Endodermal cell (in vitro differentiated cells): ENCODE measurements around the gene RHEBL1. TPM values are rescaled to one million over a fixed set of nuclear protein-coding genes. Genes with fewer than 3 reads are reported as not detected.
"Not testable (repeated sequence)": the region's sequence is repeated elsewhere in the genome, so short reads cannot be mapped to it uniquely, and the experiment has no call there.

Experiments used
- DNase-seq: peaks from one replicate; pipeline ENCODE4 v3.0.0-alpha.2; 2017
- H3K27ac ChIP-seq: 2 replicates; pipeline ENCODE4 v1.5.1; 2013; ENCODE audit warnings: mild to moderate bottlenecking, low read depth, low read length, moderate library complexity
- H3K27me3 ChIP-seq: 2 replicates; pipeline ENCODE4 v1.6.1; 2013; ENCODE audit warnings: mild to moderate bottlenecking, low read length, moderate library complexity; ENCODE audit not compliant: insufficient read depth, control insufficient read depth, poor library complexity, severe bottlenecking
- H3K36me3 ChIP-seq: 2 replicates; pipeline ENCODE4 v1.7.0; 2013; ENCODE audit warnings: mild to moderate bottlenecking, low read length, moderate library complexity; ENCODE audit not compliant: control insufficient read depth, insufficient read depth
- H3K4me1 ChIP-seq: one replicate; pipeline ENCODE4 v1.7.0; 2013; ENCODE audit warnings: low read length; ENCODE audit not compliant: control insufficient read depth, insufficient read depth
- H3K4me3 ChIP-seq: 2 replicates; pipeline ENCODE4 v1.5.1; 2013; ENCODE audit warnings: mild to moderate bottlenecking, low read length, moderate library complexity
- H3K9ac ChIP-seq: 2 replicates; pipeline ENCODE4 v1.6.1; 2013; ENCODE audit warnings: mild to moderate bottlenecking, low read length, moderate library complexity; ENCODE audit not compliant: poor library complexity, severe bottlenecking; ENCODE audit errors: extremely low read depth
- H3K9me3 ChIP-seq: 2 replicates; pipeline ENCODE4 v1.6.1; 2013; ENCODE audit warnings: mild to moderate bottlenecking, low read length, moderate library complexity; ENCODE audit not compliant: control insufficient read depth
- H3K27ac Mint-ChIP-seq: 2 replicates; pipeline ENCODE4 v1.8.0; 2020; ENCODE audit warnings: mixed read lengths
- H3K27me3 Mint-ChIP-seq: 2 replicates; pipeline ENCODE4 v1.8.0; 2021; ENCODE audit warnings: mild to moderate bottlenecking, mixed read lengths; ENCODE audit not compliant: insufficient read depth
- H3K36me3 Mint-ChIP-seq: 2 replicates; pipeline ENCODE4 v1.8.0; 2020; ENCODE audit warnings: low read depth, mixed read lengths
- H3K4me1 Mint-ChIP-seq: 2 replicates; pipeline ENCODE4 v1.8.0; 2020; ENCODE audit warnings: mixed read lengths
- H3K4me3 Mint-ChIP-seq: 2 replicates; pipeline ENCODE4 v1.8.0; 2020; ENCODE audit warnings: mild to moderate bottlenecking, moderate library complexity, mixed read lengths
- H3K9me3 Mint-ChIP-seq: 2 replicates; pipeline ENCODE4 v1.8.0; 2020; ENCODE audit warnings: mild to moderate bottlenecking, mixed read lengths
- WGBS, 2 experiments: methylation state at CpG; one replicate each; pipeline versions ENCODE4 v1.1.5 to v1.1.7; 2013; ENCODE audit warnings: missing lambda C conversion rate in 2 of 2, mixed read lengths in 1 of 2; ENCODE audit not compliant: insufficient coverage in 1 of 2, insufficient read length in 1 of 2; 5-methylcytosine and 5-hydroxymethylcytosine counted together
- total RNA-seq, 2 donors: library from RNA; stranded (reverse); fragmentation: NEBNext Ultra II Directional in 1 of 2; extraction: Animal tissue kit (Norgen Biotek cat#: 25700) in 1 of 2; gene quantifications; 2 replicates in 1 of 2; 3 replicates in 1 of 2; pipeline ENCODE4 v1.2.1, GENCODE V29; 2021
- TF ChIP-seq, protein P1 (sequence below): fragments of 200-600 bp; sonication (generic); conservative IDR thresholded peaks from 2 replicates; pipeline ENCODE4 v1.5.0; 2021; ENCODE audit warnings: antibody characterized with exemption, mild to moderate bottlenecking

The RHEBL1 gene
- total RNA-seq, 2 donors from 2014 or later = 2.5 to 3.2 TPM

DNA sequence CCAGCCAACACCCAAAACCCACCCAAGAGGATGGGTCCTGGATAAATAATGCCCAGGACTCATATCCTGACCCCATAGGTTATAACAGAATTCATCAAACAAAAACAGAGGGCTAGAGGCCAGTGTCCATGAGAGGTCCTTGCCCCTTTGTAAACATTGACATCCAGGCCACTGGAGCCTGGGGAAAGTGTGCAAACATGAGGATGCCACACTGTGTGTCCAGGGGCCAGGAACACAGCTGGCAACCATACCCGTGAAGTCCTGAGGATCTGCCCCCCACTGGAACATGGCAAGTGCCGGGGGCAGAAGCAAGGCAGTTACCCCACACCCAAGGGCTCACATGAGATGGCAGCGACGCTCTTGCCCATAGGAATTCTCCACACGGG is 5.0 kb downstream of the RHEBL1 start:
- Mint-ChIP-seq H3K36me3 (no peaks in the 10 kb centered on the region), H3K4me1 (peaks cover 13% of the 10 kb centered on the region), H3K27ac (no peak overlapping the region), H3K27me3 (peaks cover 13% of the 10 kb centered on the region), H3K9me3 (no peaks in the 10 kb centered on the region), H3K4me3 (no peak overlapping the region)
- Histone ChIP-seq H3K4me1 (no peaks in the 10 kb centered on the region), H3K36me3 (no peaks in the 10 kb centered on the region), H3K9me3 (no peaks in the 10 kb centered on the region), H3K4me3 (no peak overlapping the region), H3K27me3 (peaks cover 12% of the 10 kb centered on the region), H3K27ac (no peak overlapping the region), H3K9ac (no peak overlapping the region)
- DNase-seq = no peak
- TF ChIP-seq, protein P1, sequence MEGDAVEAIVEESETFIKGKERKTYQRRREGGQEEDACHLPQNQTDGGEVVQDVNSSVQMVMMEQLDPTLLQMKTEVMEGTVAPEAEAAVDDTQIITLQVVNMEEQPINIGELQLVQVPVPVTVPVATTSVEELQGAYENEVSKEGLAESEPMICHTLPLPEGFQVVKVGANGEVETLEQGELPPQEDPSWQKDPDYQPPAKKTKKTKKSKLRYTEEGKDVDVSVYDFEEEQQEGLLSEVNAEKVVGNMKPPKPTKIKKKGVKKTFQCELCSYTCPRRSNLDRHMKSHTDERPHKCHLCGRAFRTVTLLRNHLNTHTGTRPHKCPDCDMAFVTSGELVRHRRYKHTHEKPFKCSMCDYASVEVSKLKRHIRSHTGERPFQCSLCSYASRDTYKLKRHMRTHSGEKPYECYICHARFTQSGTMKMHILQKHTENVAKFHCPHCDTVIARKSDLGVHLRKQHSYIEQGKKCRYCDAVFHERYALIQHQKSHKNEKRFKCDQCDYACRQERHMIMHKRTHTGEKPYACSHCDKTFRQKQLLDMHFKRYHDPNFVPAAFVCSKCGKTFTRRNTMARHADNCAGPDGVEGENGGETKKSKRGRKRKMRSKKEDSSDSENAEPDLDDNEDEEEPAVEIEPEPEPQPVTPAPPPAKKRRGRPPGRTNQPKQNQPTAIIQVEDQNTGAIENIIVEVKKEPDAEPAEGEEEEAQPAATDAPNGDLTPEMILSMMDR = no peak
- 87 to 93% methylated on average over 4 to 5 of the region's 5 CpGs for WGBS, 2 experiments

DNA sequence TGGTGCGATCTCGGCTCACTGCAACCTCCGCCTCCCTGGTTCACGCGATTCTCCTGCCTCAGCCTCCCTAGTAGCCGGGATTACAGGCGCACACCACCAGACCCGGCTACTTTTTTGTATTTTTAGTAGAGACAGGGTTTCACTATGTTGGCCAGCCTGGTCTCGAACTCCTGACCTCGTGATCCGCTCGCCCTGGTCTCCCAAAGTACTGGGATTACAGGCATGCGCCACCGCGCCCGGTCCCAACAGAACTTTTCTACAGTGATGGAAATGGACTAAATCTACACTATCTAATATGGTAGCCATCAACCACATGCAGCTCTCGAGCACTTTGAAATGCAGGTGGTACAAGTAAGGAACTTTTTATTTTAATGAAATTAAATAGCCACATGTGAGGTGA is 7.9 kb downstream of the RHEBL1 start:
- not testable (repeated sequence) for H3K27me3 ChIP-seq, H3K36me3 Mint-ChIP-seq, H3K27me3 Mint-ChIP-seq, DNase-seq, H3K36me3 ChIP-seq, H3K27ac ChIP-seq, H3K4me1 ChIP-seq, H3K4me3 ChIP-seq, H3K9ac ChIP-seq, H3K9me3 ChIP-seq, H3K27ac Mint-ChIP-seq, H3K9me3 Mint-ChIP-seq
- Mint-ChIP-seq H3K4me1 (peaks cover 28% of the 10 kb centered on the region), H3K4me3 (peak overlapping the region; percentile 96)
- 86 to 95% methylated on average over 15 to 17 of the region's 17 CpGs for WGBS, 2 experiments

DNA sequence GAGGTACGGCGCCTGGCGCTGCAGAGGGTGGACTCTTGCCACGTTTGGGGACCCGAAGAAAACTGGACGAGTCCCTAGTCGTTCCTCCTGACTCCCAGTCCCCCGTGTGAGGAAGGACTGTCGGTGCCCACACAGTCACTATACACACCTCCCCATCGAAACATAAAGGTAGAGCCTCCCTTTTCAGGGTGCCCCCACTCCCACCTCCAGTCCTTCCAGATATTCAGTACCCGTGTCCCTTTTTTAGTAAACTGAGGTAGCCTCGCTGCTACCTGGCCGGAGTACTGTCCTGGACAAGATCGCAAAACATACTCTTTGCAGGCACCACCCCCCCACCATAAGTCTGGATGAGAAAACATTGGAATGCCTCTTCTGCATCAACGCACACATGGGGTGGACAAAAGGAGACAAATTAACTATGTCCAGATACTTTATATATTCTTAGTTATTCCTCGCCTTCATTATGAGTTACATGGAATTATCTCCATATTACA is 8.6 kb downstream of the RHEBL1 start:
- peak overlapping the region; percentile 99 for H3K27ac Mint-ChIP-seq

More for the DNA sequence above, 8.6 kb downstream of the RHEBL1 start:
- Histone ChIP-seq H3K27ac (peak overlapping the region; percentile 36), H3K27me3 (no peaks in the 10 kb centered on the region), H3K36me3 (no peaks in the 10 kb centered on the region), H3K4me3 (peak overlapping the region; percentile 89), H3K9ac (peak overlapping the region; percentile 92), H3K9me3 (no peaks in the 10 kb centered on the region), H3K4me1 (peaks cover 4% of the 10 kb centered on the region)
- DNase-seq = no peak
- Mint-ChIP-seq H3K27me3 (no peaks in the 10 kb centered on the region), H3K4me3 (peak overlapping the region; percentile 96), H3K9me3 (no peaks in the 10 kb centered on the region), H3K36me3 (no peaks in the 10 kb centered on the region), H3K4me1 (peaks cover 35% of the 10 kb centered on the region)
- TF ChIP-seq, protein P1 = no peak
- 7 to 21% methylated on average over 9 to 16 of the region's 16 CpGs for WGBS, 2 experiments
